ENCODE measurements around the gene CLOCK.

The CLOCK gene

DNA sequence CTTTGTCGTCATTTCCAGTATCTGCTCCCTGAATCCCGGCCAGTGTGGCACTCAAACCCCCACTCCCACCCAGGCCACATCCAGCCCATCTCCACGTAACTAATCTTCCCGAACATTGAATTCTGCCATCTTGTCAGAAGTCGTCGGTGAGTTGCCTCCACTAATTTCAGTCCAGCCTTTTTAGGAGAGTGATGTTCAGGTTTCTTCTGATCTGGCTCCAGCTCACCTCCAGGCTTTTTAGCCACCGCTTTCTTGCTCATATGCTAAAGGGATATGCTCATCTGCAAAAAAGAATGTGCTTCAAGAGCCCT is 149.6 kb downstream of the CLOCK start:
- no peak for FAIRE-seq
- DNase-seq (ENCODE audit: insufficient read length, low spot score), result no peak
- no peak for TF ChIP-seq POLR2AphosphoS5 (IDR thresholded peaks at IDR 0.05; ENCODE audit: low read depth, low read length)
- TF ChIP-seq PAX5 (IDR thresholded peaks at IDR 0.05; ENCODE audit: insufficient read depth, low read length, severe bottlenecking), result no peak
- no peak for TF ChIP-seq SPI1 (IDR thresholded peaks at IDR 0.05; ENCODE audit: low read depth, low read length)
- no peak; the same call in 1 of the 2 replicates for TF ChIP-seq POLR2A (IDR thresholded peaks at IDR 0.05; ENCODE audit: low read depth, low read length)
- TF ChIP-seq POU2F2 (IDR thresholded peaks at IDR 0.05; ENCODE audit: low read depth, low read length), result no peak
- TF ChIP-seq TAF1 (IDR thresholded peaks at IDR 0.05; ENCODE audit: low read depth, low read length), result no peak

DNA sequence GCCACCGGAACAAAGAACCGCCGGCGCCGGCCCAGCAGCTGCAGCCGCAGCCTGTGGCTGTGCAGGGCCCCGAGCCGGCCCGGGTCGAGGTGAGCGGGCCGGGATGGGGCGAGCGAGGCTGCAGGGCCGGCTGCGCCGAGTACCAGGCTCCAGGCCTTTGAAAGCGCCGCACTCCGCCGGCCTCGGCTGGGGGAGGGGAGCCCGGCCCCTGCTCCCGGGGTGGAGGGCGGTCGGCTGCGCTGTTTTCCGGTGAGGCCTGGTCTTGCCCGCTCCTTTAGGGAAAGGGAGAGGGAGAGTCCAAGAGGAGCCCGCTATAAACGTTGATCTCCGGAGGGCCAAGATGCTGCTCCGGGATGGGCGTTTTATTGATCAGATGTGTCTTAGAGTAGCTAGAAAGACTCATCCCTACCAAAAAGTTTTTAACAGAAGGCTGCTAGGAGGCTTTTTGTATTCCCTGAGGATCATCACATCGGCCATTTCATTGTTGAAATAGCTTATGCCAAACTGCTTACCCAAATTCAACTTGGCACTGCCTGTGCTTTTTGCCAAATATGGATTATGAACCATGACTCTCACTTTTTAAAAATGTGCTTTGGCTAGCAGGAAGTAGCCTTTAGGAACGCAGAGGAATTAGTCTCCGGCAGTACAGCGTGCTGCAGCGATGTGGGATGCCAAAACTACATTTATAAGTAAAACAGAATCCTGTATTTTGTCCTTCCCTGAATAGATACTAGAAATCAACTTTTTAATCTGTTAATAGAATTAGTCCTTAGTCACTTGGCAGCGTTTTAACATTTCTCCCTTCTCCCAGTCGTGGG is 150.2 kb downstream of the CLOCK start:
- FAIRE-seq (peak; percentile 55), DNase-seq (ENCODE audit: insufficient read length, low spot score) (peak; percentile 30)
- no peak for TF ChIP-seq TAF1 (IDR thresholded peaks at IDR 0.05; ENCODE audit: low read depth, low read length)
- no peak for TF ChIP-seq POLR2AphosphoS5 (IDR thresholded peaks at IDR 0.05; ENCODE audit: low read depth, low read length)
- TF ChIP-seq POLR2A (IDR thresholded peaks at IDR 0.05; ENCODE audit: low read depth, low read length), result peak; percentile 15; the same call in 1 of the 2 replicates
- no peak for TF ChIP-seq POU2F2 (IDR thresholded peaks at IDR 0.05; ENCODE audit: low read depth, low read length)

DNA sequence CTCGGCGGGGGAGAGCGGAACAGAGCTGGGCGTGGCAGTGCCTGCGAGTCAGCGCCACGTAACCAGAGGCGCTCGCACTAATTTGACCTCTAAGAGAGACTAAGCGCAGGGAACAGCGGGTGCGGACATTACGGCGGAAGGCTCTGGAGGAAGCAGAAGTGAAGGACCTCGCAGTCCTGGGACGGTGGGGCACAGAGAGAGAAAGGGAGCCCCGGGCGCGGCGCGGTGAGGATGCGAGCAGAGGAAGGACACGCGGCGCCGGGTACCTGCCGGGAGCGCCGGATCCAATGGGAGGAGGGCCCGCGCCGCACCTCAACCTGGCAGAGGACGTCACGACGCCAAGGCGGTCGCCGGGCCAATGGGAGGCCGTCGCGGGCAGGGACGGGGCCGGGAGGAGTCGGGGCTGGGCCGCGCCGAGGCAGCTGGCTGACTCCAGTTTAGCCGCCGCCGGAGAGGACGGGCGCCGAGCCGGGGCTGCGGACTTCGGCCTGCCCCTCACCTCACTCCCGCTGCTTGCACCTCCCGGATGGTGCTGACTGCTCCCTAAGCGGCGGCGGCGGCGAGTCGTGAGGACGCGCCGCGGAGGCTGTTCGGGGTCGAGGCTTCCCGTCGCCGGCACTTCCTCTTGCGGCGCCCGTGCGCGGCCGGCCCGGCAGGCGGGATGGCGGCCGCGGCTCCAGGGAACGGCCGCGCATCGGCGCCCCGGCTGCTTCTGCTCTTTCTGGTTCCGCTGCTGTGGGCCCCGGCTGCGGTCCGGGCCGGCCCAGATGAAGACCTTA is 151.0 kb downstream of the CLOCK start, which contains the start of gene TMEM165:
TSS of gene TMEM165 (plus strand) at position 429 of the 779 bp plus-strand sequence. CDS start at position 662, 233 bp downstream.
- peak; percentile 96 for FAIRE-seq
- TF ChIP-seq POLR2A (IDR thresholded peaks at IDR 0.05; ENCODE audit: low read depth, low read length), result peak; percentile 92
- TF ChIP-seq POLR2AphosphoS5 (IDR thresholded peaks at IDR 0.05; ENCODE audit: low read depth, low read length), result peak; percentile 90
- peak; percentile 78 for TF ChIP-seq SPI1 (IDR thresholded peaks at IDR 0.05; ENCODE audit: low read depth, low read length)
- TF ChIP-seq POU2F2 (IDR thresholded peaks at IDR 0.05; ENCODE audit: low read depth, low read length), result peak; percentile 72
- no peak for TF ChIP-seq PAX5 (IDR thresholded peaks at IDR 0.05; ENCODE audit: insufficient read depth, low read length, severe bottlenecking)
- peak; percentile 78; the same call in 1 of the 2 replicates for TF ChIP-seq TAF1 (IDR thresholded peaks at IDR 0.05; ENCODE audit: low read depth, low read length)

DNA sequence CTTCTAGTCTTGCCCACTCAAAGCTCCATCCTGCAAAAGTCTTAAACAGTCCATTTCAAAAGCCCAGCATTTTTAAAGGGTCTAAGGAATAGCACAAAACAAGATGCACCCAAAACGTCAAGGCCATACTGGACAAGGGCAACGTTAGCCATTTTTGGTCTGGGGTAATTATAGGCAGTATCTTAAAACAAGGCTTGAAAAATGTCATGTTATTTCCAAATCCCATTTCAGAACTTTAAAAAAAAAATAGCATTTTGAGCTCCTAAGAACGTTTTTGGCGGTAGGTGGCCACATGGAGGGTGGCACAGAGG is 151.5 kb downstream of the CLOCK start:
- DNase-seq (ENCODE audit: insufficient read length, low spot score) (no peak), FAIRE-seq (no peak)
- no peak for TF ChIP-seq SPI1 (IDR thresholded peaks at IDR 0.05; ENCODE audit: low read depth, low read length)
- TF ChIP-seq POLR2AphosphoS5 (IDR thresholded peaks at IDR 0.05; ENCODE audit: low read depth, low read length), result no peak

More for the DNA sequence above, 151.0 kb downstream of the CLOCK start, which contains the start of gene TMEM165:
- peak; percentile 88 for DNase-seq (ENCODE audit: insufficient read length, low spot score)

DNA sequence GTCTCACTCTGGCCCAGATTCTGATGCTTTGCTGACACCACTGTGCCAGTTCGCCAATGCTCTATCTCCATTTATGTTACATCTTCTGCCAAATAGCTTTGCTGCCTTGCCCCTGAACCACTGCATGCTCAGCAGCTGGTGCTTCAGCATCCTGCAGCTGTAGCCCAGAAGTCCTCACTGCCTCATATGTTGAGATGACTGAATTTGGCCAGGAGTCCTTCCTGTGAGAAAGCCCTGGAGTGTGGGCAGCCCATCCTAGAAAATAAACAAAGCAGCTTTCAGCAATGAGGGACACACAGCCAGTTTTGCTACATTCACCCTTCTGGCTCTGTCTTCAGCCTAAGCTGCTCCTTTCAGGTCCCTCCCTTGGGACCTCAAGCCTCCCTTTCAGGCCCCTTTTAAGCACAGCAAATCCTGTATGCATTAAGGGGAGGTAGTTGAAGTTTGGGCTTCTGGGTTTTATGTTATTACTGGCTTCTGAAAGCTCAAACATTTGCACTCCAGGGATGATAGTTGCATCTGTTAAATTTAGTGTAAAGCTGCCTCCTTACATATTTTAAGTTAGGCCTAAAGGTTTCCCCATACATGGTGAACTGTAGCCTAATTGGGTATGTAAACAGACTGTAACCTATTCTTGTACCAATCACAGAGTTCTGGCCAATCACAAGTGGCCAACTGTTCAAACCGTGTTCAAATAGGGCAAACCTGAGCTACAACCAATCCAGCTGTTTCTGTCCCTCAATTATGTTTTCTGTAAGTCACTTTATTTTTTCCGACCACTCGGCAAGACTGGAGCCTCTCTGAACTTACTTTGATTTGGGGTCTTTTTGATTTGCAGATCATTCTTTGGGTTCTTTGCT is 153.0 kb downstream of the CLOCK start:
- TF ChIP-seq TAF1 (IDR thresholded peaks at IDR 0.05; ENCODE audit: low read depth, low read length) (no peak), SPI1 (IDR thresholded peaks at IDR 0.05; ENCODE audit: low read depth, low read length) (no peak), POLR2A (IDR thresholded peaks at IDR 0.05; ENCODE audit: low read depth, low read length) (no peak)
- FAIRE-seq (no peak), DNase-seq (ENCODE audit: insufficient read length, low spot score) (no peak)

DNA sequence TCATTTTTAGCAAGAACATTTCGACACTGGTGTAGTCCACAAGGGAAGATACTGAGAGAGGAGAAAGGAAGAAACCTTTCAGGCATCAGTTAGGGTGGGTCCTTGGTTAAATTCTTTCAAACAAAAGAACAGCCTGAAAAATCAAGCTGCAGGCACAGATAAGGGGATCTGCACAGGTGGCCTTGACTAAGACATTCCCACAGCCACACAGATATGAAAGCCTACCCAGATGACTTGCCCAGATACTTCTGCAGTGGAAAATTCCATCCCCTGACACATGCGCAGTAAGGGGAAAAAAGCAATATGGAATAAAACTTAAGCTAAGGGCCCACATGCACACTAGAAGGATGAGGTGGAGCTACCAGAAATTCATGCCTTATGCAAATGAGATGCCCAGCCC is 159.9 kb downstream of the CLOCK start:
- no peak for DNase-seq (ENCODE audit: insufficient read length, low spot score)
- FAIRE-seq, result no peak
- no peak for TF ChIP-seq POLR2AphosphoS5 (IDR thresholded peaks at IDR 0.05; ENCODE audit: low read depth, low read length)
- no peak for TF ChIP-seq POLR2A (IDR thresholded peaks at IDR 0.05; ENCODE audit: low read depth, low read length)
- TF ChIP-seq POU2F2 (IDR thresholded peaks at IDR 0.05; ENCODE audit: low read depth, low read length), result no peak
- TF ChIP-seq SPI1 (IDR thresholded peaks at IDR 0.05; ENCODE audit: low read depth, low read length), result no peak
- no peak for TF ChIP-seq PAX5 (IDR thresholded peaks at IDR 0.05; ENCODE audit: insufficient read depth, low read length, severe bottlenecking)

DNA sequence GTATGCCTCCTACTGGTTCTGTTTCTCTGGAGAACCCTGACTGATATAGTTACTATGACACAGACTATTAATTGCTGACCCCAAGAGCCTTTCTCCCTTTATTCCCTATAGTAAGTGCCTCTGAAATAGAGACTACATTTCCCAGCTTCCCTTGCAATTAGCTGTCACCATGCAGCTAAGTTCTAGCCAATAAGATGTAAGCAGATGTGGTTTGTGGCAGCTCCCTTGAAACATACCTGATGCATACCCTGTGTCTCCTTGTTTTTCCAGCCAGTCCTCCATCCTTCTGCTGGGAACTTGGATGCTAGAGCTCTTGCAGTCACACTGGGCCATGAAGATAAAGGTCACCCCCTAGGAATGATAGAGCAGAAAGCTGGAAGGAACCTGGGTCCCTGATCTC is 160.6 kb downstream of the CLOCK start:
- TF ChIP-seq POLR2A (IDR thresholded peaks at IDR 0.05; ENCODE audit: low read depth, low read length), result no peak
- TF ChIP-seq PAX5 (IDR thresholded peaks at IDR 0.05; ENCODE audit: insufficient read depth, low read length, severe bottlenecking), result no peak
- TF ChIP-seq SPI1 (IDR thresholded peaks at IDR 0.05; ENCODE audit: low read depth, low read length), result no peak
- TF ChIP-seq TAF1 (IDR thresholded peaks at IDR 0.05; ENCODE audit: low read depth, low read length), result no peak
- TF ChIP-seq POLR2AphosphoS5 (IDR thresholded peaks at IDR 0.05; ENCODE audit: low read depth, low read length), result no peak
- TF ChIP-seq POU2F2 (IDR thresholded peaks at IDR 0.05; ENCODE audit: low read depth, low read length), result no peak
- DNase-seq (ENCODE audit: insufficient read length, low spot score), result no peak
- FAIRE-seq, result peak; percentile 69

DNA sequence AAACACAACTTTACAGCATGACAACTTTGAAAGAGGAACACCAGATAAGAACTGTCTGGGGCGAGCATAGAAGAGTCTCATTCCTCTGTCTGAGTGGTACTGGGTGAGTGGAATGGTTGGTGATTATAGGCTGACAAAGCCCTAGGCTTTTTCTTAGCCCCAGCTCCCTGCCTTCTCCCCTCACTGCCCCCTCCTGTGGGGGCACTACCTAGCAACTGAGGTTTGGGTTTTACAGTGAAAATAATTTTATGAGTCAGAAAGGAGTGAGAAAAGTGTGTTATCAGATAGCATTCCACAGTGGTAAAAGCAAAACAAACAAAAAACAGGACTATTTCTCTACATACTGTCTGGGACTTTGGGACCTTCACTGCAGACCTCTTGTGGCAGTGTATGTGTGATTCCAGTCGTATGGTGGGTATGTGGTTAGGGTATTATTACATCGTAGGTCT is 161.5 kb downstream of the CLOCK start:
- FAIRE-seq (no peak), DNase-seq (ENCODE audit: insufficient read length, low spot score) (no peak)
- TF ChIP-seq POLR2AphosphoS5 (IDR thresholded peaks at IDR 0.05; ENCODE audit: low read depth, low read length) (no peak), POLR2A (IDR thresholded peaks at IDR 0.05; ENCODE audit: low read depth, low read length) (no peak)

DNA sequence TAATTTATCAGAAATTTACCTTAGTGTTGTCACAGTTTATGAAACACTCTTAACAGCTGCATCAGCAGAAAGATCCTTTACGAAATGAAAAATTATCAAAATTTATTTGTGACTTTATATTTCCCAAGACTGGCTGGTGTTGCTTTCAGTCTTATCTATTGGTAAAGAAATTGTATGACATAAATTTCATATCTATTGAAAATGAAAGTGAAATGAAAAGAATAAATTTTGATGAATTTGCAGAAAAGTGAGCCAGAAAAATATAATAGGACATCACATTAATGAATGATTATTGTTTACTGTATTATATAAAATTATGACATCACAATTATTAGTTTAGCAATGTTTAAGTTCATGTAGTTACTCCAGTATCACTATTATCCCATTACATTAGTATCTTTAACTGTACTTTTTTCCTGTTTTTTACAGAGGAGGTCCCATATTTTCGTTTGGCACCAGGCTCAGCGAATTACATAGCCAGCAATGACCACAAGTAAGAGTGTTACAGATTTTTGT is 164.2 kb downstream of the CLOCK start:
- TF ChIP-seq POLR2AphosphoS5 (IDR thresholded peaks at IDR 0.05; ENCODE audit: low read depth, low read length) (no peak), SPI1 (IDR thresholded peaks at IDR 0.05; ENCODE audit: low read depth, low read length) (no peak), TAF1 (IDR thresholded peaks at IDR 0.05; ENCODE audit: low read depth, low read length) (no peak), POU2F2 (IDR thresholded peaks at IDR 0.05; ENCODE audit: low read depth, low read length) (no peak), POLR2A (IDR thresholded peaks at IDR 0.05; ENCODE audit: low read depth, low read length) (no peak), PAX5 (IDR thresholded peaks at IDR 0.05; ENCODE audit: insufficient read depth, low read length, severe bottlenecking) (no peak)
- DNase-seq (ENCODE audit: insufficient read length, low spot score) (no peak), FAIRE-seq (no peak)

Measured in GM12891 (cell line).